IPS-20b (cell line): ENCODE measurements around the gene GAPDH.

Experiments
- H3K27ac ChIP-seq: one replicate; pipeline ENCODE4 v1.5.1; 2013; ENCODE audit warnings: low read length
- H3K27me3 ChIP-seq: 2 replicates; pipeline ENCODE4 v1.6.1; 2013; ENCODE audit warnings: mild to moderate bottlenecking, low read length, inconsistent platforms; ENCODE audit not compliant: insufficient read depth
- H3K36me3 ChIP-seq: 2 replicates; pipeline ENCODE4 v1.6.1; 2013; ENCODE audit warnings: low read depth, mild to moderate bottlenecking, inconsistent platforms, low read length, moderate library complexity; ENCODE audit not compliant: insufficient read depth
- H3K4me1 ChIP-seq: 2 replicates; pipeline ENCODE4 v1.6.1; 2013; ENCODE audit warnings: mild to moderate bottlenecking, control low read depth, inconsistent platforms, low read length, moderate library complexity; ENCODE audit not compliant: insufficient read depth
- H3K4me3 ChIP-seq: 2 replicates; pipeline ENCODE4 v1.5.1; 2013; ENCODE audit warnings: mild to moderate bottlenecking, low read length, inconsistent platforms
- H3K9ac ChIP-seq: 2 replicates; pipeline ENCODE4 v1.6.1; 2013; ENCODE audit warnings: low read depth, mild to moderate bottlenecking, inconsistent platforms, low read length, moderate library complexity
- H3K9me3 ChIP-seq: 2 replicates; pipeline ENCODE4 v1.6.1; 2013; ENCODE audit warnings: mild to moderate bottlenecking, low read depth, low read length, inconsistent platforms; ENCODE audit not compliant: insufficient read depth

Gene GAPDH

DNA sequence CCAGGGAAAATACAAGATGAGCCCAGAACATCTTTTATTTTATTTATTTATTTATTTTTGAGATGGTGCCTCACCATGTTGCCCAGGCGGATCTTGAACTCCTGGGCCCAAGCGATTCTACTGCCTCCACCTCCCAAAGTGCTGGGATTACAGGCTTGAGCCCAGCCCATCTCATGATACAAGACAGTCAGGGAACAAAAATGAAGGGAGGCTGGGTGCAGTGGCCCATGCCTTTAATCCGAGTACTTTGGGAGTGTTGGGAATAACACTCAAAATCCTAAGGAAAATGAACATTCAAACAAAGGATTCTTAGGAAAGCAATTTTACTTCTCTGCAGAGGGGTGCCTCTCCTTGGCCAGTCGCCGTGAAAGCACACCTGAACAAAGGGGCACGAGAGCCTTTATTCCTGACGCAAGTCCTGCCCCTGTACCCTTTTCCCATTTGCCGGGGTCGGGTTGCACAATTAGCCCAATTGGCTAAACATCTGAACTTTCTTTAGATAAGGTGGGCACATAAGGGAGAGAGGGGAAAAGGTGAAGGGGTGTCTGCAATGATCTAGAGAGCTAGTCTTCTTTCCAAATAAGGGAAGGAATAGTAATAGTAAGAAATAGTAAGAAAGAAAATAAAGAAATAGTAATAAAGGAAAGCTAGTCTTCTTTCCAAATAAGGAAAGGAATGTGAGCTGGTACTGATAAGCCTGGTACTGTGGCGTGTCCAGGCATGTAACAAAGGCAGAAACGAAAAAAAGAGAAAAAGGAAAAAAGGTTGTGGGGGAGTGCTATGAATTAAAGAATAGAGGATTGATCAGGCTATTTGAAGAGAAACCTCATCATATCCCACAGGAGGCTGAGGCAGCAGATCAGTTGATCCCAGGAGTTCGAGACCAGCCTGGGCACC, 27.0 kb upstream of the GAPDH start:
- Histone ChIP-seq H3K36me3 (peaks cover 54% of the 10 kb centered on the region), H3K27ac (no peak overlapping the region)

DNA sequence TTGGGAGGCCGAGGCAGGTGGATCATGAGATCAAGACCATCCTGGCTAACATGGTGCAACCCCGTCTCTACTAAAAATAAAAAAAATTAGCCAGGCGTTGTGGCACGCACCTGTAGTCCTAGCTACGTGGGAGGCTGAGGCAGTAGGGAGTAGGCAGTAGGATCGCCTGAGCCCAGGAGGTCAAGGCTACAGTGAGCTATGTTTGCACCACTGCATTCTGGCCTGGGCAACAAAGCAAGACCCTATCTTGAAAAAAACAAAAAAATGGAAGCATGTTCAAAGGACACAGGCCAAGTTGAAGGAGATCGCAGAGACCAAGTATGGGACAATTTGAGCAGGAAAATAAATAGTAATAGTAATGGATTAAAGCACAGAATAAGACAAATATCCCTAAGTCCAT, 26.2 kb upstream of the GAPDH start:
- Histone ChIP-seq H3K27ac (no peak overlapping the region), H3K27me3 (no peaks in the 10 kb centered on the region), H3K36me3 (peaks cover 59% of the 10 kb centered on the region), H3K9ac (no peak overlapping the region), H3K4me1 (peaks cover 8% of the 10 kb centered on the region; the same call in 1 of the 2 replicates), H3K9me3 (no peaks in the 10 kb centered on the region), H3K4me3 (no peak overlapping the region)

More for the DNA sequence above, 27.0 kb upstream of the GAPDH start:
- H3K4me1 ChIP-seq, result peaks cover 8% of the 10 kb centered on the region; the same call in 1 of the 2 replicates
- no peaks in the 10 kb centered on the region for H3K9me3 ChIP-seq
- no peaks in the 10 kb centered on the region for H3K27me3 ChIP-seq
- no peak overlapping the region for H3K4me3 ChIP-seq
- peak overlapping the region; percentile 49; the same call in 1 of the 2 replicates for H3K9ac ChIP-seq

DNA sequence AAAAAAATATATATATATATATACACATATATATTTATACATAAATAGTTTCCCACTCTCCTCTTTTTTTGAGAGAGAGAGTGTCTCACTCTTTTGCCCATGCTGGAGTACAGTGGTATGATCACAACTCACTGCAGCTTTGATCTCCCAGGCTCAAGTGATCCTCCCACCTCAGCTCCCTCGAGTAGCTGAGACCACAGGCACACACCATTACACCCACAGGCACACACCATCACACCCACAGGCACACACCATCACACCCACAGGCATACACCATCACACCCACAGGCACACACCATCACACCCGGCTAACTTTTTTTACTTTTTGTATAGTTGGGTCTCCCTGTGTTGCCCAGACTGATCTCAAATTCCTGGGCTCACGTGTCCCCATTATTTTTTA, 14.1 kb upstream of the GAPDH start:
- Histone ChIP-seq H3K27ac (no peak overlapping the region), H3K4me1 (no peaks in the 10 kb centered on the region), H3K9me3 (no peaks in the 10 kb centered on the region), H3K9ac (no peak overlapping the region), H3K36me3 (peaks cover 95% of the 10 kb centered on the region), H3K27me3 (no peaks in the 10 kb centered on the region), H3K4me3 (no peak overlapping the region)

DNA sequence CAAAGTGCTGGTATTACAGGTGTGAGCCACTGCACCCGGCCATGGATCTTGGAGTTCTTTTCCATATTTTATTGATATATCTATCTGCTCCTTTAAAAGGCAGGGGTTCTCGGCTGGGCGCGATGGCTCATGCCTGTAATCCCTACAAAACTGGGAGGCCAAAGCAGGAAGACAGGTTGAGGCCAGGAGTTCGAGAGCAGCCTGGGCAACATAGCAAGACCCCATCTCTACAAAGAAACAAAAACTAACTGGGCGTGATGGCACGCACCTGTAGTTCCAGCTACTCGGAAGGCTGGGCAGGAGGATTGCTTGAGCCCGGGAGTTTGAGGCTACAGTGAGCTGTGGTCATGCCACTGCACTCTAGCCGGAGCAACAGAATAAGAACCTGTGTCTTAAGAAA, 12.1 kb upstream of the GAPDH start:
- Histone ChIP-seq H3K27me3 (no peaks in the 10 kb centered on the region), H3K4me1 (no peaks in the 10 kb centered on the region), H3K27ac (no peak overlapping the region), H3K4me3 (no peak overlapping the region), H3K9ac (no peak overlapping the region), H3K9me3 (no peaks in the 10 kb centered on the region), H3K36me3 (peaks cover 97% of the 10 kb centered on the region)

DNA sequence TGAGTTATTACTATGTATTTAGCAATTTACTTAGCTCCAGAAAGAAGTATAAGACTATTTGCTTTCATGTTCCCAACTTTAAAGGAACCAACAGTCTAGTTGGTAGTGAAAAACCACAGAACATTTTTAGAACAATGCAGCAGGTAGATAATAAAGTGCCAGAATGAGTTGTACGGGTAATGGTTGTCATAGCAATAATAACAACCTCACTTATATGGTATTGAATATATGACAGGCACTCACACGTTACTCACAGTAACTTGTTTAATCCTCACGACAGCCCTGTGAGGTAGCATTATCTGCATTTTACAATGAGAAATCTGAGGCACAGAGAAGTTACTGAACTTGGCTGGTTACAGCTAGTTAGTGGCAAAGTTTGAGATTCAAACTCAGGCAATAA, 10.6 kb upstream of the GAPDH start:
- Histone ChIP-seq H3K9ac (no peak overlapping the region), H3K4me3 (no peak overlapping the region), H3K36me3 (peaks cover 98% of the 10 kb centered on the region), H3K27ac (no peak overlapping the region), H3K9me3 (no peaks in the 10 kb centered on the region), H3K27me3 (no peaks in the 10 kb centered on the region), H3K4me1 (no peaks in the 10 kb centered on the region)

DNA sequence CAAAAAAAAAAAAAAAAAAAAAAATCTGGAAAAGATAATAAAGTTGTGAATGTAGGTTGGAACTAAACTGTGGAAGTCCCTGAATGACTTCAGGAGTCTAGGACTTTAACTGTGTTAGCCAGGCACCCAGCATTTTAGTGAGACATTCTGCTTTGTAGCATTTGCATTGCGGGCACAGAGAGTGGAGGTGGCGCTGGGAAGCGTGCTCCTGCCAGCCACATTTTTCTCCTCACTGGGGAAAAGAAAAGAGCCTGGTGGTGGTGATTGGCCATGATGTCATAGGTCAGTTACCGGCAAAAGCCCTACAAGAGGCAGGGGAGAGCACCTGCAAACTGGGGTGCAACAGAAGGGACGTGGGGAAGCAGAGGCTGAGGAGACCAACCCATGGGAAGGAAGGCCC, 9.7 kb upstream of the GAPDH start:
- Histone ChIP-seq H3K4me3 (no peak overlapping the region), H3K27me3 (no peaks in the 10 kb centered on the region), H3K9me3 (no peaks in the 10 kb centered on the region), H3K27ac (no peak overlapping the region), H3K4me1 (no peaks in the 10 kb centered on the region), H3K36me3 (peaks cover 99% of the 10 kb centered on the region), H3K9ac (no peak overlapping the region)

DNA sequence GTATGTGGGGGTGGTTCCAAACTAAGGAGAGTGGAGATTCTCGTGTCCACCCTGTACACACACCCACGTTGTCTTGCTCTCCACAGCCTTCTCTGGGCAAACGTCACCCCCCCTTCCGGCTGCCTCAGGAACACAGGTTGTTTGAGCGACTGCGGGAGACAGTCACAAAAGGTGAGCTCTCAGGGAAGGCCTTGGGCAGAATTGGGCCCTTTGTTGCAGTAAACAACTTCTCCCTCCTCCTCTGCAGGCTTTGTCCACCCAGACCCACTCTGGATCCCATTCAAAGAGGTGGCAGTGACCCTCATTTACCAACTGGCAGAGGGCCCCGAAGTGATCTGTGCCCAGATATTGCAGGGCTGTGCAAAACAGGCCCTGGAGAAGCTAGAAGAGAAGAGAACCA, 8.1 kb upstream of the GAPDH start:
- no peaks in the 10 kb centered on the region for H3K9me3 ChIP-seq
- no peaks in the 10 kb centered on the region for H3K27me3 ChIP-seq
- H3K27ac ChIP-seq, result no peak overlapping the region
- H3K4me1 ChIP-seq, result no peaks in the 10 kb centered on the region
- H3K36me3 ChIP-seq, result peaks cover 100% of the 10 kb centered on the region
- no peak overlapping the region for H3K4me3 ChIP-seq
- no peak overlapping the region for H3K9ac ChIP-seq

DNA sequence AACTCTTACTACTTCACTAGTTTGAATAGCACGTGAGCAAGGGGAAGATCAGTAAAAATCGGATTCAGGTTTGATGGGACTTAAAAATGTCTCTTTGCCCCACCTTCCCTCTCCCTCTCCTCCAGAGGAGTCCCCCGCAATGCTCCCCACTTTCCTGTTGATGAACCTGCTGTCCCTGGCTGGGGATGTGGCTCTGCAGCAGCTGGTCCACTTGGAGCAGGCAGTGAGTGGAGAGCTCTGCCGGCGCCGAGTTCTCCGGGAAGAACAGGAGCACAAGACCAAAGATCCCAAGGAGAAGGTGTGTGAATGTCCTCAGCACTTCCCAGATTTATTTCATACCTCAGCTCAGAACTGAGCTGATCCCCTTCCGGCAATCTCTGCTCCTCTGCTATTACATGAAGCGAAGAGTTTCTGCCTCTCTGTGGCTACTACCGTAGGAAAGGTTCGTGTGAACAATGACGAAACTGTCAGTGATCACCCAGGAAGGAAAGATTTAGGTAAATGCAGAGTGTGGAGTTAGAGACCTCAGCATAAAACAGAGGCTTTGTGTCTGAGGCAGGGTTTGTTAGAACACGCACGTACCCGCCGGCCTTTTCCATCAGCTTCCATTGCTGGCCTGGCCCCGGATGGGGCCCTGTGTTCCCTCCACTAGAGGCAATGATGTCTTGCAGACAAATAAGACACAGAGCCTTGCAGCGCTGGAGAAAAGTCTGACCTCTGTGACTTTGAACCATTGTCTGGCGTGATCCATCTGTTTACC, 7.4 kb upstream of the GAPDH start:
- H3K9me3 ChIP-seq, result no peaks in the 10 kb centered on the region
- no peak overlapping the region for H3K27ac ChIP-seq
- H3K27me3 ChIP-seq, result no peaks in the 10 kb centered on the region
- no peak overlapping the region for H3K9ac ChIP-seq
- peaks cover 100% of the 10 kb centered on the region for H3K36me3 ChIP-seq
- H3K4me3 ChIP-seq, result no peak overlapping the region
- peaks cover 4% of the 10 kb centered on the region; the same call in 1 of the 2 replicates for H3K4me1 ChIP-seq

DNA sequence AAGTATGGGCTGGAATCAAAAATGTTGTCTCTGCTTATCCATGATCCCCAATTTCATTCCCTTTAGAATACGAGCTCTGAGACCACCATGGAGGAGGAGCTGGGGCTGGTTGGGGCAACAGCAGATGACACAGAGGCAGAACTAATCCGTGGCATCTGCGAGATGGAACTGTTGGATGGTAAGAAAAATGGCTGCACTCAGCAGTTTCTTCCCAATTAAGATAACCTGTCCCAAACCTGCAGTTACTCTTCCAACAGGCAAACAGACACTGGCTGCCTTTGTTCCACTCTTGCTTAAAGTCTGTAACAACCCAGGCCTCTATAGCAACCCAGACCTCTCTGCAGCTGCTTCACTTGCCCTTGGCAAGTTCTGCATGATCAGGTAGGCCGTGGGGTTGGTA, 6.6 kb upstream of the GAPDH start:
- Histone ChIP-seq H3K4me1 (peaks cover 12% of the 10 kb centered on the region), H3K9me3 (no peaks in the 10 kb centered on the region), H3K36me3 (peaks cover 97% of the 10 kb centered on the region), H3K4me3 (no peak overlapping the region), H3K27me3 (no peaks in the 10 kb centered on the region), H3K27ac (no peak overlapping the region), H3K9ac (no peak overlapping the region)

DNA sequence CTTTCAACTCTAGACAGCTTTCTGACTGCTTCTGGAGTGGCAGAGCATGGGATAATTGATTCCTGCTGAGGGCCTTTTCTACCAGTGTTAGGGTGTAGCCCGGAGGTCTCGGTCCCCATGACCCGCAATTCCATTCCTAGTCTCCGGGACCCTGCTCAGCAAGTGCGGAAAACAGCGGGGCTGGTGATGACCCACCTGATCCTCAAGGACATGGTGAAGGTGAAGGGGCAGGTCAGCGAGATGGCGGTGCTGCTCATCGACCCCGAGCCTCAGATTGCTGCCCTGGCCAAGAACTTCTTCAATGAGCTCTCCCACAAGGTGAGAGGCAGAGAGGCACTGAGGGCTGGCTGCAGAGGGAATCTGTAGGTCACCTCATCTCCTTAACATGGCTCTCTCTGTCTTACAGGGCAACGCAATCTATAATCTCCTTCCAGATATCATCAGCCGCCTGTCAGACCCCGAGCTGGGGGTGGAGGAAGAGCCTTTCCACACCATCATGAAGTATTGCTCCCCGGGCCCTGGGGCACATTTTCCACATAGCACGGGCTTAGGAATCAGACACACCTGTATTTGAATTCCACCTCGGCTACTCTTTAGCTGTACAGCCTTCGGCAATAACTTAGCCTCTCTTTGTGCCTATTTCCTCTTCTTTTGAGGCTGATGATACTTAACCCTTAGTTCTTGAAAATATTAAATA, 5.6 kb upstream of the GAPDH start:
- H3K9ac ChIP-seq, result no peak overlapping the region
- peaks cover 87% of the 10 kb centered on the region for H3K36me3 ChIP-seq
- no peak overlapping the region for H3K4me3 ChIP-seq
- H3K27ac ChIP-seq, result no peak overlapping the region
- H3K4me1 ChIP-seq, result peaks cover 15% of the 10 kb centered on the region
- H3K9me3 ChIP-seq, result no peaks in the 10 kb centered on the region
- no peaks in the 10 kb centered on the region for H3K27me3 ChIP-seq

DNA sequence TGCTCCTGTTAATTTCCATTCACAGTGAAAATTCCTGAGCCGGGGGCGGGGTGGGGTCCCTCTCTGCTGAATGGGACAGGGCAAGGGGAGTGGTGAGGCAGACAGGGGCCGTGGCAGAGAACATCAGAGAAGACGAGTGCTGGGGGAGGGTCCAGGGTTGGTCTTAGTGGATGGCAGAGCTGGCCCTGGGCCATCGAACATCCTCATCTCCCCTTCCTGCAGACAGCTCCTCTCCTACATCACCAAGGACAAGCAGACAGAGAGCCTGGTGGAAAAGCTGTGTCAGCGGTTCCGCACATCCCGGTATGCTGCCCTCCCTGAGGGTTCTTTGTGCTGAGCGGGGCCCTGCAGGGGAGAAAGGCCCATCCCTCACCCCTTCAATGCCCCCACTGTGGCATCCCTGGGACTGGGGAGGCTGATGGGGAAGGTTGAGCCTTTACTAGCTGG, 5.0 kb upstream of the GAPDH start:
- no peak overlapping the region for H3K9ac ChIP-seq

More for the DNA sequence above, 5.0 kb upstream of the GAPDH start:
- H3K36me3 ChIP-seq, result peaks cover 81% of the 10 kb centered on the region
- H3K4me3 ChIP-seq, result no peak overlapping the region
- no peak overlapping the region for H3K27ac ChIP-seq
- peaks cover 15% of the 10 kb centered on the region for H3K4me1 ChIP-seq
- H3K9me3 ChIP-seq, result no peaks in the 10 kb centered on the region
- H3K27me3 ChIP-seq, result no peaks in the 10 kb centered on the region
